Activated CD8-positive, alpha-beta memory T cell treated with anti-CD3 and anti-CD28 coated beads for 48 hours (primary cell): Measurements from ENCODE around the gene BIVM.
A peak's percentile ranks its signal among the peaks of the same experiment; 100 is the strongest.

ENCODE experiments used
- DNase-seq, 3 experiments: peaks; one replicate each; pipeline ENCODE4 v3.0.0-alpha.2; 2020; ENCODE audit warnings: low read depth in 2 of 3, low spot score in 2 of 3

BIVM gene

DNA sequence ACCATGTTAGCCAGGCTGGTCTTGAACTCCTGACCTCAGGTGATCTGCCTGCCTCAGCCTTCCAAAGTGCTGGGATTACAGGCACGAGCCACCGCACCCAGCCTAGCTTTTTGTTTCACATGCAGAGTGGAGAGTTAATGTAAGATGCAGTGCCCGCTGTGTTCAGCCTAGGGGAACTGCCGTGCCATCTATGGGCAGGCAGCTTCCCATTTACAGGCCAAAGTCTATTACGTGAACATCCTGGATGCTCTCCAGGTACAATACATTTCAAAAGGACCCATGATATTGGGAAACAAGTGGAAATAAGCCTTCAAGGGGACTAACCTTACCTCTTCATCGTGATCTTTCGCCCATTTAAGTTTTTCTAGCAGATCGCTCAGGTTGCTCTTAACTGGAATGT lies 10.2 kb upstream of the BIVM start:
- no peak for DNase-seq

DNA sequence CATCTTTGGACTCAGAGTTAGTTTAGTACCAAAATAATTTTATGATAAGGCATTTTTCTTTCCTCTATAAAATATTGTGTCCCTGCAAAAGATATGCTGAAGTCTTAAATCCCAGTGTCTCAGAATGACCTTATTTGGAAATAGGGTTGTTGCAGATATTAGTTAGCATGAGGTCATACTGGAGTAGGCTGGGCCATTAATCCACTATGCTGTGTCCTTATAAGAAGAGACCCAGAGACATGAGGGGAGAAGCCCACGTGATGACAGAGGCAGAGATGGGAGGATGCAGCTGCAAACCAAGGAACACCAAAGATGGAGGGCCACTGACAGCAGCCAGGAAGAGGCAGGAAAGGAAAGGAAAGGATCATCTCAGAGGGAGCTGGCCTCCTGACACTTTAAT lies 6.5 kb upstream of the BIVM start:
- no peak for DNase-seq

DNA sequence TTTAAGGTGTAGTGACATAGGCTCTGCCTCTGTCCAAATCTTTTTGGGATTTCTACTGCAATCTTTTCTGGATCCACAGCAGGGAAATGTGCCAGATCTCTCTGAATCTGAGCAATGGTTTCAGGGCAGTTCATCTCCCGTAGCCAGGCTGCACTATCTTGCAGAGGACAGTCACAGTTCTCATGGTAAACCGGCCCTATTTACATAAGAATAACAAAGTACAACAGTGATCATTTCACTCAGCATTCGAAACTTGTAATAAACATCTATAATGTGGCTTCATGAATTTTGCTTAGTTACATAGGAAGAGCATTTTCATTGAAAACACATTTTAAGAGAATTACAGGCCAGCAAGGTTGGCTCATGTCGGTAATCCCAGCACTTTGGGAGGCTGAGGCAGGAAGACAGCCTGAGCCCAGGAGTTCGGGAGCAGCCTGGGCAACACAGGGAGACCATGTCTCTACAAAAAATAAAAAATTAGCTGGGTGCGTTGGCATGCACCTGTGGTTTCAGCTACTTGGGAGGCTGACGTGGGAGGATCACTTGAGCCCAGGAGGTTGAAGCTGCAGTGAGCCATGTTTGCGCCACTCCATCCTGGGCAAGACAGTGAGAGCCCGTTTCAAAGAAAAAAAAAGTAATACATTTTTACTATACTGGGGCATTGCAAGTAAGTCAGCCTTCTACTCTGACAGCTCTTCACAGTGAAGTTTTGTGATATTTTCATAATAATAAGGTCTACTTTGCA lies 5.1 kb upstream of the BIVM start:
- DNase-seq, result no peak

DNA sequence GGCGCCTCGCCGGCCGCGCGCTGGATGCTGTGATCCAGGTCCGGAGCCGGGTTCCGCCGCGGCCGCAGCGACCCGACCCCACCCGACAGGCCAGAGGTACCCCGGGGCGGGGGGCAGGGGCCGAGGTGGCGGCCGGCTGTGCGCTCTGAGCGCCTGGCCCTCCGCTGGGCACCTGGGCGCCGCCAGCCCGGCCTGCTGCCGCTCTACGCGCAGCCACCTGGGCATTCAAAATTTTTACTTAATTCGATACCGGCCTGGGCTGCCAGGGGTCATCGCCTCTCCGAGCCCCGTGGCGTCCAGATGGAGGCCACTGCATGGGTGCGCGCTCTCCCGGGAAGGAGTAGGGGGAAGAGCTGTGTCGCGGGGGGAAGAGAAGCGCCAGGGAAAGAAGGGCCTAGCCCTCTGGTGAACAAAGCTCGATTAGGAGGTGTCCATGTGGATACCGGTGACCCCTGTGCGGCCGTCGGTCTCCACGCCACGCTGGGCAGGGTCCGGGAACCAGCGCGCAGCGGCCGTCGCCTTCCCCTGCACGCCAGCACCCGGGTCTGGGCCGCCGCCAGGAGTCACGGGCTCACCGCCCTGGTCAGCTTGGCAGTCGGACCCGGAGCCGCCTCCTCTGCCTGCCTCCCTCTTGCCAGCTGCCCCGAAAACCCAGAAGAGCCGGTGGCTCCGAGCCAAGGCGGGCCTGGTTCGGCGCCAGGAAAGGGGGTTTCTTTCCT lies 666 bp downstream of the BIVM start:
- DNase-seq, result peak in 2 of 3 experiments; percentile 2 to 40

DNA sequence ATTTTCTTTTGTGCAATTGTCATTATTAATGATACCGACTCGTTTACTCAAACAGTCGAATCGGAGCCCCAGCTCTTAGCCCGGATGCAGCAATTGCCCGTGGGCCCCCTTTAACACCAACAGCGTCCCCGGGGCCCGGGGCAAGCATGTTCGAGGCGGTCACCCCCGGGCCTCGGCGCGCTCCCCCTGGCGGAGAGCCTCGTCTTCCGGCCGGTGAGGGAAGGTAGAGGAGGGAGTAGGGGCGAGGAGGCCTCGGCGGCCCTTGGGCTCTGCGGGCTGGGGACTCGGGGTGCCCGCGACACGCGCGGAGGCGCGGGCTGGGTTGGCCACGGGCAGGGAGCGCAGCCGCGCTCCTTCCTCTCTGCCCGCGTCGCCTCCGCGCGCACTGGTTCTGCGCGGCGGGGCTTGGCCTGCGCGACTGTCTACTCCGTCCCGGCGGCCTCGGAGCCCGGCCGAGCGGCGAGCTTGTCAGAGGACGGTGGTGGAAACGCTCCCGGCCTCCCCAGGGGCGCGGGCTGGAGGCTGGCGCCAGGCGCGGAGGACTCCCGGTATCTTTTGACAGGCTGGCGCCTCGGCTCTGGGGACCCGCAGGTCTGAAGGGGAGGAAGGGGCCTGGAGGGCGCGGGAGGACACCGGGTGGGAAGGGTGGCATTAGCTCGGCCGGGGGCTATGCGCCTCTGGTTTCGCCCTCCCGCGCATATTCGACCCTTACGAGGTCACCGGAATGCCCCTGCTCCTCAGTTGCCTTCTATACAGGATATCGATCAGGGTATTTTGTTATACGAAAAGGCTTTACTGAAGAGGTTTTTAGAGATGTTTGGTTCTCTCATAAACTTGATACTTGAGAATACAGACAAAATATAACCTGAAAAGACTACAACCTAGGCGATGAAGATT lies 1.5 kb downstream of the BIVM start:
- peak; percentile 67 to 81 (median 72) for DNase-seq

DNA sequence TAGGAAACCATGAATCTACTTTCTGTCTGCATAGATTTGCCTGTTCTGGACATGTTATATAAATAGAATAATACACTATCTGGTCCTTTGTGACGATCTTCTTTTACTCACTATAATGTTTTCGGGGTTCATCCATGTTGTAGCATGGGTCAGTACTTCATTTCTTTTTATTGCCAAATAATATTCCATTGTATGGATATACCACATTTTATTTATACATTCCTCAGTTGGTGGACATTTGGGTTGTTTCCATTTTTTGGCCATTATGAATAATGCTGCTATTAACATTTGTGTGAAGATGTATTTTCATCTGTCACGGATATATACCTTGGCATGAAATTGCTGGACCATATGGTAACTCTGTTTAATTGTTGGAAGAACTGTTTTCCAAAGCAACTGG lies 6.8 kb downstream of the BIVM start:
- DNase-seq, result no peak

DNA sequence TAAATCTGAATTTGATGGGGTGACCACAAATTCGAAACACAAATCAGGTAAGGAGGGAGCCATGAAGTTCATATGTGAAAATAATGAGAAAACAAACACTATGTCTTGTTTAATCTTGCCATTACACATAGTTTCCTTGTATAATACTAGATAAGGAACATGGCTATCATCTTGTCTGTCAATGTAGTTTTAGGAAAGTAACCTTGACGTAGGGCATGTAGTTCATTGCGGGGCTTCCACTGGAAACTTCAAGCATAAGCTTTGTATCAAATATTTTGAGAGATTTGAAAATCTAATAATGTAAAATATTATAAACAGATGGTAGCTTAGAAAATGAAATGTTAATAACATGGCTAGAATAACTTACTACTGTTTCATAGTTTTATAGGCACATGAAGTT lies 8.8 kb downstream of the BIVM start:
- DNase-seq, result no peak

DNA sequence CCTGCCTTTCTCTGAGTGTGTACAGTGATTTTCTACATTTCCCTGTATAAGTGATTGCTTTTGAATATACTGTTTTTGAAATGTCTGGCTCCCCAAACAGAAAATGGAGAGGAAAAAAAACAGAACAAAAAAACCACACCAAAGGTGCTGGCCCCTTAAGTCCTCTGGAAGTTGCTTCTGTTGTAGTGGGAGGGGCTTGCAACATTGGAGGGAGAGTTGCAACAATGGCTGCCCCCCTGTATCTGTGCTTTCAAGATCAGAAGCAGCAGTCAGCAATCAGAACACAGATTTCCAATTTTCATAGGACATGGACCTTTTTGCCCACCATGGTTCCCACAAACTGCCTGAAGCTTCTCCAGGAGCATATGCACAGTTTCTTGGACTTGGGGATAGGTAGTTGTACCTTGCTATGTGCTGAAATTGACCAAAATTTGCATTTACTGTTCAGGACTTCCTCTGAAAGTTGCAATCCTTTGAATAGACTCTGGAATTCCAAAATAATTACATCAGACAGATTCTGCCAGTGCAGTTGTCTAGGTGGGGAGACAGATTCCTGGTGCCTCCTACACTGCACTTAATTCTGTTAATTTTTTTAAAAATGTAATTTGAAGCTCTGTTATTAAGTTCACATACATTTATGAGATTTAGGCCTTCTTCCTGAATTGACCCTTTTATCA lies 13.8 kb downstream of the BIVM start:
- DNase-seq, result no peak

DNA sequence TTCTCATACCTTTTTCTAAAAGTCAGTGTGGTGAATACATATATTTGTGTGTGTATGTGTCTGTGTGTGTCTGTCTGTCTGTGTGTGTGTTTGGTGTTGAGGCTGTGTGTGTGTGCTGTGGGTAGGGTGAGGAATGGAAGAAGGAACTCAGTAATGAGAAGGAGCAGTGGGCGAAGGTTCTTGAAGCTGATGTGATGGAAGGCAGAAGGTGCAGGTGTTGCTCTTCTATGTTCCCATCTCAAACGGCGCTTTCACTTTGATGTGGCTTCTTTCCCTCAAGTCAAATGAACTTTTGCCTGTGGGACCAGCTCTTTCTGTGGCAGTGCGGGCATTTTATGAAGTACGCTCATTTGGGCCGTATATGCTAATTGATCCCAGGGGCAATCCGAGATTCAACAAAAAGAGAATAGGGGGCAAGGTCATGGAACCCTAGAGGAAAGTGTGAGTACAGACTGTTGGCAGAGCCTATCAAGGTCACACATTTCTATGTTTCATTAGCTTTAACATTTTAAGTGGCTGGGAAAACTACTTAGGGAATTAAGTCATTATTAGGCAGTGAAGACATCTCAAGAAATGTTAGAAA lies 15.2 kb downstream of the BIVM start:
- DNase-seq, result no peak

DNA sequence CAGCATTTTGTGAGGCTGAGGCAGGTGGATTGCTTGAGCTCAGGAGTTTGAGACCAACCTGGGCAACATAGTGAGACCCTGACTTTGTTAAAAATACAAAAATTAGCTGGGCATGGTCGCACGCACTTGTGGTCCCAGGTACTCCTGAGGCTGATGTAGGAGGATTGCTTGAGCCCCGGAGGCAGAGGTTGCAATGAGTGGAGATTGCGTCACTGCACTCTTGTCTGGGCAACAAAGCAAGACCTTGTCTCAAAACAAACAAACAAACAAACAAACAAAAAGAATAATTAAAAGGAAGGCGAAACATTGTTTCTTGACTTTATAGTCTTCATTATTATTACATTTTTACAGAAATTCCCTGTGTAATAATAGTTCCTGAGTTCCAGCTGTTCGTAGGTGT lies 15.9 kb downstream of the BIVM start:
- no peak for DNase-seq

DNA sequence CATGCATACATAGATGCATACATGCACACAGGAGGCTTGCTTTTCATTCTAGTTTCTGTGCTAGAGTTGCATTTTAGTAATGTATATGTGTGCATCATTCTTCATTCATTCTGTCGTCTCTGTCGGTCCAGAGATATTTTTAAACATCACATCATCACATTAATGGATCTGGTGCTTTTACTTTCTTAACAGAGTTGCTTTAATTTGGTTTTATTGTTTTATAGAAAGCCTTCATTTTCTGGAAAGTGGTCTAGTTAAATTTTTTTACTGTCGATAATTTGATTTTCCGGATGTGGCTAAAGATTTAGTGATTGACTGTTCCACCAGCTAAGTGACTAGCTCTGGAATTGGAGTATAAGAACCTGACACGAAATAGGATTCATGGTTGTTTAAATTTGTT lies 16.9 kb downstream of the BIVM start:
- DNase-seq, result no peak

DNA sequence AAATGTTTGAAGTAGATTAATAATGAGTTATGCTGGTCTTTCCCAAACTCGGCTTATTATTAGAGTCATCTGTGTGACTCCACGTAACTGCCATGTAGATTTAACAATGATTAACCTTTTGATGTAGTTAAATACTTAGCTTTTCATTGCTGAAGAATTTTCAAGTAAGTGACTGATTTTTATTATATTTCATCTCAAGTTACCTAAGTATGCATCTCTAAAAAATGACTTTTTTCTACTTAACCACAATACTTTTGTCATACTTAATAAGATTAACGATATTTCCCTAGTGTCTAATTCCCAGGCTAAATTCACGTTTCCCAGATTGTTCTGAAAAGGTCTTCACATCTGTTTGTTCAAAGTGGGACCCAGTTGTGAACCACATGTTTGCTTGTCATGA lies 17.8 kb downstream of the BIVM start:
- DNase-seq, result no peak

DNA sequence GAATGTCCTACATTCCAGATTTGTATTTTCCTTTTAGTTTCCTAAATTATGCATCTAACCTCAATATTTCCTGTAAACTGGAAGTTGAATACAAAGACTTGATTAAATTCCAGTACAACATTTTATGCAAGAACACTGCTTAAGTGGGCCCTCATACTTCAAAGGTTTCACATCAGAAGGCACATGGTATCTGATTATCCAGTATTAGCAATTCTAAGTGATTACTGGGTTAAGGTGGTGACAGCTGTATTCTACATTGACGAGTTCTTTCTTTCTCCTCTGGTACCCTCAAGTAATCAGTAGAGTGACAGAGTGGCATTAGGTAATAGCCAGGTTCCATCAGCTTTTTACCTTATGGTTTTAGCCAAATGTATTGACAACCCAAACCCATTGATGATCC lies 18.3 kb downstream of the BIVM start:
- no peak for DNase-seq

DNA sequence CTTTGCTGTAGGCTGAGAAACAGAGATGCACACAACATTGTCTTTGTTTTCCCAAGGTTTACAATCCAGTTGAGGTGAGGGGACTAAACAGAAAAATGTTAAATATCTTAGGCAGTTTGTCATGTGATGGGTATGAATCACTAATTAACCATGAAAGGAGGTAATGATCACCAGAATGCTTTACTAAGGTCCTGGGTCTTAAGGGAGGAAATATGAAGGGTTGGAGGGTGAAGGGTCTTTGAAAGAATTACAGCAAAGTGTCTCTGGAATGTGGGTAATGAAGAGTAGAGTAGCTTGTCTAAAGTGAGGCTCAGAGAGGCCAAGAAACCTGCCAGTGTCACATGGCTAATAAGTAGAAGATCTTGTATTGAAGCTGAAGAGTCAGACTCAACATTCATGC lies 19.0 kb downstream of the BIVM start:
- no peak for DNase-seq

DNA sequence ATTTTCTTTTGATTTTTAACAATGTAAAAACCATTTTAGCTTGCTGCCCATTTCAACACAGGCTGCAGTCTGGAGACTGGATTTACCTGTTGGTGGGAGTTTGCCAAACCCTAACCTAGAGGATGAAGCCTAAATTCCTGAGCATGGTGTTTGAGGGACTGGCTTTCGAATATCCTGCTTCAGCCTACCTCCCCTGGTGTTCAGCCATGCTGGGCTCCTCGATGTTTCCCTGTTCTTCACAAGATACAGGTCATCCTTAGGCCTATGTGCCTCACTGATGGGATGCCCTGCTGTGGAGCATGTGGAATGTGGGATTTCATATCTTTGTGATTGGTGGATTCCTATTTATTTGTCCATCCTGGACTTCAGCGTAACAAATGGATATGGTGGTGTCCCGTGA lies 26.5 kb downstream of the BIVM start:
- DNase-seq, result no peak

DNA sequence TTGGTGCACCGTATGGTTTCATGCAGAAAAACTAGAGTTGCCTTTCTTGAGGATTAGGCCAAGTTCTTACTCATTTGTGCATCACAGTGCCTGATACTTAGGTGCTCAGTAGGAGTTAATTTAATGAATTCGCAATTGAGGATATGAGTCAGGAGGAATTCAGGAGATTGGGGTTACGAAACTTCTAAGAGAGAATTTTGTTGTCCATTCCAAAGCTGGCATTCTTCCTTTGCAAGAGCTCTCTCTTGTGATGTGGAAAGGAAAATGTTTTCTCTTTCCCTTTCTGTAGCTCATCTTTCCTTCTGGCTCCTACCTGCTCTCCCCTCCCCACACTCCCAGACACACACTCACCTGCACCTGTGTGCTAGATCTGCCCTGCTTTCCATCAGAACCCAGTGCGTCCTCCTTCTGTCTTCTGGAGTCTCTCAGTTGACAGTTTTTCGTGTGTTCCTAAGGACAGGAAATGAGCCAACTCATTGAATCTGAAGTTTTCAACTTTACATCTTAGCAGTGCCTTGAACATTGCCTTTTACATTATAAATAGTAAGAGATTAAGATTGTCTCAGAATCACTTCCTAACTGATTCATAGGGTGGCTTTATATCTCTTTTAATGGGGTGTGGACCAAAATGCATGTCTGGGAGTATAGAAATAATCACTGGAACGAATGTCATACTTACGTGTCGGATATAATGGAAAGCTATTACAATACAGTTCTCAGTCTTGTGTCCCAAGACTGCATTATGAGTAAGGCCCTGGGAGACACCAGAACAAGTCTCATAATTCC lies 27.2 kb downstream of the BIVM start:
- no peak for DNase-seq

DNA sequence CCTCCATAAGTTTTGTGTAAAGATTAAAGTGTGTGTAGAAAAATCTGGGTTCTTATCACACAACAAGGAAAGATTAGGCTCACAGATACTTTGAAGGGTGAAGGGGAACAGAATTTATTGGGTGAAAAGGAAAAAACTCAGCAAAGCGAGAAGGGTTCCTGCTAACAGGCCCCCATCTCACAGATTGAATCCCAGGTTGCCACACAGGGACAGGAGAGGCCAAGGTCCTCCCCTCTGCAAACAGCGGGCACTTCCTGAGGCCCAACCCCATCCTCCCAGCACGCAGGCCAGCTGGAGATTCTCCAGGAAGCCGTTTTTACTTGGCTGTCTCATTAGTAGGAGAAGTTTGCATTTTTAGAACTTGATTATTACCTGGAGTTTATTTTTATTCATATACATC lies 31.7 kb downstream of the BIVM start:
- DNase-seq, result no peak

DNA sequence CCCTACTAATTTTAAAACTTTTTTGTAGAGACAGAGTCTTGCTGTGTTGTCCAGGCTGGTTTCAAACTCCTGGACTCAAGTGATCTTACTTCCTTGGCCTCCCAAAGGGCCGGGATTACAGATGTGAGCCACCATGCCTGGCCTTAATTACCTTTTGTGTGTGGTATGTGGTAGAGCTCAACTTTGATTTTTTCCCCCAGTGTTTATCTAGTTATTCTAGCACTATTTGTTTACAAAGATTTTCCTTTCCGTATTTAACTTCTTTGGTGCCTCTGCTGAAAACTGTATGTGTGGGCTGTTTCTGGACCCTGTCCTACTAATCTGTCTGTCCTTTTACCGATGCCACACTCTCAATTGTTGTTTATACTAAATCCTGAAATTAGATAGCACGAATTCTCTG lies 37.6 kb downstream of the BIVM start:
- DNase-seq, result no peak

DNA sequence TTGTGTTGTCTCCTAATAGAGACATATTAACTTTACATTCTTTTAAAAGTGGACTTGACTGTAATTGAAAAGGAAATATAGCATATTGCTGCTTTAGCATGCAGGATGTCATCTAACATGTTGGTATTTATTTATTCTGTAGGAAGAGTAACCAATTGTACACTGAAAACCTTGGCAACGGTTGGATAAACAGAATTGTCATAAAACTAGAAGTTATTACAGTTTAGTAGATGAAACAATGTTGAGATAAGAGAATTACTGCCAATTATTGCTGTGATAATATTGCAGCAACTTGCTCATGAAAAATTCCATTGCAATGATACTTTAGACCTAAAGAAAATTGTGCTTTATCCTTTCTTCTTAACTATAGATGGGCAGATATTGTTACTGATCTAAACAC lies 39.4 kb downstream of the BIVM start:
- no peak for DNase-seq

DNA sequence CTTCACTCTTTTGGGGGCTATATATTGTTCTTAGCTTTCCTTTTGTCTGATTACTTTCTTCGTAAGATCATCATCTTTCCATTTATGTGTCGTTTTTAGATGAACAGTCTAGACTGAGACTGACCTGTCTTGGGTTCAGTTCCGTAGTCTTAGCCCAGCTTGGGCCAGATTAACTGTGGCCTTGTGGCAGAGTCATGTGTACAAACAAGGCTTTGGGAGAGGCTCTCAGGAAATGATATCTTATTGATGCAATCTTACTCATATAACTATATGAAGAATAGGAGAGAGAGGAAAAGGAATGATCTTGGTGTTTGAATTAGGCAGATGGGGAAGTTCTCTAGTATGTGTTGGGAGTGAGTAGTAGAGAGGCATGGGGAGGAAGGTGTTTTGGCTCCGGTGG lies 40.1 kb downstream of the BIVM start:
- DNase-seq, result no peak
